Measurements from ENCODE around the gene CCNB2. TPM values are rescaled to one million over a fixed set of nuclear protein-coding genes. Genes with fewer than 3 reads are reported as not detected.

The CCNB2 gene
- total and polyA plus RNA-seq, 2 donors (not counting 1 experiment from before 2014, with no cell fraction given): 0.67 to 1.0 TPM

DNA sequence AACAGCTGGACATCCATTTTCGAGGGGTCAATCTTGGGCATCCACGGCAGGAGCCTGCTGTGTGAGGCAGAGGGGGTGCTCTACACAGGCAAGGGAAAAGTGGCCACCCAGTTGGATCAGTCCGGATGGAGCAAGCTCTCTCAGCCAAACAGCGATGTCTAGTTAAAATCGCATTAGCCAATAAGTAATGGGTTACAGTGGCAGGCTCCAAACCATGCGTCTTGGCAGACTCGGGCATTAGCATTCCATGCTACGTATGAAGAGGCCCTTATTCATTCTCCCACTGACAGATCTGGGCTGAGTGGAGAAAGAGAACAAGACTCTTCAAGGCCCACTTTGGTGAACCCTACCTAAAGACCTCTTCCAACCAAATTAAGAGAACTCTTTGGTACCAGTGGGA is 49.3 kb downstream of the CCNB2 start:
- Mint-ChIP-seq H3K4me1 (no peaks in the 10 kb centered on the region), H3K4me3 (no peak overlapping the region), H3K27me3 (no peaks in the 10 kb centered on the region), H3K9me3 (ENCODE audit: insufficient read depth) (no peaks in the 10 kb centered on the region), H3K27ac (no peak overlapping the region)
- CTCF ChIA-PET: interaction anchor here (1.0 to 1.7 kb wide), 3 partner anchors 21 to 375 kb away, joined by 3 to 4 read pairs (median 3); no protein-coding TSS in a partner anchor
- Histone ChIP-seq H3K4me1 (ENCODE audit: control insufficient read depth in 2 of 2, insufficient read depth in 2 of 2, low read length in 2 of 2) (no peaks in the 10 kb centered on the region), H3K4me3 (ENCODE audit: control extremely low read depth in 1 of 5, extremely low read depth in 1 of 5, insufficient read depth in 1 of 5, low read depth in 2 of 5, low read length in 4 of 5) (no peak overlapping the region), H3K27me3 (replicated peaks in 1 of 4; ENCODE audit: control extremely low read depth in 1 of 4, control insufficient read depth in 3 of 4, insufficient read depth in 4 of 4, low read length in 3 of 4) (no peaks in the 10 kb centered on the region), H3K9me3 (ENCODE audit: control extremely low read depth in 1 of 3, control insufficient read depth in 2 of 3, insufficient read depth in 1 of 3, low read length in 2 of 3) (no peaks in the 10 kb centered on the region), H4K20me1 (ENCODE audit: control insufficient read depth, insufficient read depth, low read length, poor library complexity, severe bottlenecking) (no peaks in the 10 kb centered on the region), H3K9ac (ENCODE audit: low read length) (no peak overlapping the region), H3K4me2 (replicated peaks; ENCODE audit: low read depth, low read length, poor library complexity, severe bottlenecking) (no peak overlapping the region), H3K79me2 (ENCODE audit: control insufficient read depth, insufficient read depth, low read length) (peaks cover 3% of the 10 kb centered on the region), H3K36me3 (replicated peaks in 1 of 2; ENCODE audit: control extremely low read depth in 1 of 2, control insufficient read depth in 1 of 2, extremely low read depth in 1 of 2, insufficient read depth in 2 of 2, low read length in 1 of 2) (peaks cover 2 to 63% of the 10 kb centered on the region in 2 experiments), H3K27ac (ENCODE audit: low read length in 2 of 2) (no peak overlapping the region), H2AFZ (ENCODE audit: insufficient read depth, low read depth, low read length, poor library complexity, severe bottlenecking) (no peak overlapping the region)
- POLR2A ChIA-PET: no interaction called here
- no peak for DNase-seq
- TF ChIP-seq EZH2 (IDR thresholded peaks at IDR 0.05; ENCODE audit: borderline replicate concordance, insufficient read depth, low read depth, low read length, poor library complexity, severe bottlenecking): no peak
- TF ChIP-seq, protein P1, sequence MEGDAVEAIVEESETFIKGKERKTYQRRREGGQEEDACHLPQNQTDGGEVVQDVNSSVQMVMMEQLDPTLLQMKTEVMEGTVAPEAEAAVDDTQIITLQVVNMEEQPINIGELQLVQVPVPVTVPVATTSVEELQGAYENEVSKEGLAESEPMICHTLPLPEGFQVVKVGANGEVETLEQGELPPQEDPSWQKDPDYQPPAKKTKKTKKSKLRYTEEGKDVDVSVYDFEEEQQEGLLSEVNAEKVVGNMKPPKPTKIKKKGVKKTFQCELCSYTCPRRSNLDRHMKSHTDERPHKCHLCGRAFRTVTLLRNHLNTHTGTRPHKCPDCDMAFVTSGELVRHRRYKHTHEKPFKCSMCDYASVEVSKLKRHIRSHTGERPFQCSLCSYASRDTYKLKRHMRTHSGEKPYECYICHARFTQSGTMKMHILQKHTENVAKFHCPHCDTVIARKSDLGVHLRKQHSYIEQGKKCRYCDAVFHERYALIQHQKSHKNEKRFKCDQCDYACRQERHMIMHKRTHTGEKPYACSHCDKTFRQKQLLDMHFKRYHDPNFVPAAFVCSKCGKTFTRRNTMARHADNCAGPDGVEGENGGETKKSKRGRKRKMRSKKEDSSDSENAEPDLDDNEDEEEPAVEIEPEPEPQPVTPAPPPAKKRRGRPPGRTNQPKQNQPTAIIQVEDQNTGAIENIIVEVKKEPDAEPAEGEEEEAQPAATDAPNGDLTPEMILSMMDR (IDR thresholded peaks at IDR 0.05): no peak
- intact Hi-C loops (cut with micrococcal nuclease): no loop called here
- 86% methylated on average over 8 of the region's 8 CpGs for WGBS (ENCODE audit: insufficient coverage)
- ATAC-seq (ENCODE audit: low read depth): no peak

DNA sequence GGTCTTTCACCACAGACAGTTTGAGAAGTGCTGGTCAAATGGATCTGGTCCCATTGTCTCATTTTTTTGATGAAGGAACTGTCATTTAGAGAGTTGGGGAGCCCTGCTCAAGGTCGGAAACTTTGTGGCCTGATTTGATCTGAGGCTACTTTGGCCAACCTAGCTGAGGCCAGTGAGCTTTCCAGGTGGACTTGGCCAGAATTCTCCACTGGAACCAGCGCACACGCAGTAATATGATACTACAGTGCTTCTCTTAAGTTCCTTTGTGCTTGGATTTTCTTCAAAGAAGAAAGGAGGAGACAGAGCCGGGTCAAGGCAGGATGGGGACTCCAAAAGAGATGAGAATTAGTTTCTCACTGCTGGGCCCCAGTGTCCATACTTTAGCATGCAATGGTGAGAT is 50.5 kb downstream of the CCNB2 start:
- H3K4me3 Mint-ChIP-seq: no peak overlapping the region
- CTCF ChIA-PET: no interaction called here

More for the DNA sequence above, 50.5 kb downstream of the CCNB2 start:
- intact Hi-C loops (cut with micrococcal nuclease): no loop called here
- H3K4me1 ChIP-seq (ENCODE audit: control insufficient read depth in 2 of 2, insufficient read depth in 2 of 2, low read length in 2 of 2): no peaks in the 10 kb centered on the region
- ATAC-seq (ENCODE audit: low read depth): no peak
- H3K9me3 ChIP-seq (ENCODE audit: control extremely low read depth in 1 of 3, control insufficient read depth in 2 of 3, insufficient read depth in 1 of 3, low read length in 2 of 3): no peaks in the 10 kb centered on the region
- no peak overlapping the region for H3K4me2 ChIP-seq (replicated peaks; ENCODE audit: low read depth, low read length, poor library complexity, severe bottlenecking)
- no peaks in the 10 kb centered on the region for H3K9me3 Mint-ChIP-seq (ENCODE audit: insufficient read depth)
- peaks cover 2 to 63% of the 10 kb centered on the region in 2 experiments for H3K36me3 ChIP-seq (replicated peaks in 1 of 2; ENCODE audit: control extremely low read depth in 1 of 2, control insufficient read depth in 1 of 2, extremely low read depth in 1 of 2, insufficient read depth in 2 of 2, low read length in 1 of 2)
- H4K20me1 ChIP-seq (ENCODE audit: control insufficient read depth, insufficient read depth, low read length, poor library complexity, severe bottlenecking): no peaks in the 10 kb centered on the region
- H3K4me1 Mint-ChIP-seq: no peaks in the 10 kb centered on the region
- no peak overlapping the region for H3K27ac ChIP-seq (ENCODE audit: low read length in 2 of 2)
- TF ChIP-seq, protein P1 (IDR thresholded peaks at IDR 0.05): no peak
- no peak for TF ChIP-seq EZH2 (IDR thresholded peaks at IDR 0.05; ENCODE audit: borderline replicate concordance, insufficient read depth, low read depth, low read length, poor library complexity, severe bottlenecking)
- POLR2A ChIA-PET: no interaction called here
- H3K4me3 ChIP-seq (ENCODE audit: control extremely low read depth in 1 of 5, extremely low read depth in 1 of 5, insufficient read depth in 1 of 5, low read depth in 2 of 5, low read length in 4 of 5): no peak overlapping the region
- H2AFZ ChIP-seq (ENCODE audit: insufficient read depth, low read depth, low read length, poor library complexity, severe bottlenecking): no peak overlapping the region
- no peaks in the 10 kb centered on the region for H3K27me3 ChIP-seq (replicated peaks in 1 of 4; ENCODE audit: control extremely low read depth in 1 of 4, control insufficient read depth in 3 of 4, insufficient read depth in 4 of 4, low read length in 3 of 4)
- no peaks in the 10 kb centered on the region for H3K27me3 Mint-ChIP-seq
- H3K9ac ChIP-seq (ENCODE audit: low read length): no peak overlapping the region
- WGBS (ENCODE audit: insufficient coverage): 100% methylated on average over 3 of the region's 4 CpGs
- DNase-seq: no peak
- no peak overlapping the region for H3K27ac Mint-ChIP-seq
- peaks cover 3% of the 10 kb centered on the region for H3K79me2 ChIP-seq (ENCODE audit: control insufficient read depth, insufficient read depth, low read length)

Data from B cell (primary cell).